NOMO-1 treated with DMSO at 0.1 percent for 48 hours (cell line): ENCODE data around the gene C6orf15.

ENCODE experiments used
- DNase-seq: peaks from one replicate; lab custom pipeline; 2025; ENCODE audit not compliant: unreplicated experiment; lab: John Stamatoyannopoulos, UW

The C6orf15 gene

GRCh38 chr6:31110825-31111582 lies 1.4 kb downstream of the C6orf15 start:
- no peak for DNase-seq

- DNase-seq = no peak
These were observed 5.3 kb downstream of the C6orf15 start for GRCh38 chr6:31107052-31107451.

GRCh38 chr6:31103136-31103535 lies 9.2 kb downstream of the C6orf15 start:
- DNase-seq = no peak

- no peak for DNase-seq
These were observed 13.9 kb downstream of the C6orf15 start for GRCh38 chr6:31098449-31098938.

- DNase-seq = no peak
These were observed 15.7 kb downstream of the C6orf15 start for GRCh38 chr6:31096656-31097055.

GRCh38 chr6:31096215-31096614 lies 16.2 kb downstream of the C6orf15 start:
- DNase-seq = no peak

- DNase-seq = peak; percentile 60
These were observed 17.9 kb downstream of the C6orf15 start for GRCh38 chr6:31094389-31094881.

GRCh38 chr6:31092769-31093505 lies 19.4 kb downstream of the C6orf15 start:
- DNase-seq = no peak

- DNase-seq = no peak
These were observed 20.1 kb downstream of the C6orf15 start for GRCh38 chr6:31092238-31092637.

GRCh38 chr6:31091680-31092079 lies 20.7 kb downstream of the C6orf15 start:
- no peak for DNase-seq

- no peak for DNase-seq
These were observed 21.4 kb downstream of the C6orf15 start for GRCh38 chr6:31090973-31091364.

- no peak for DNase-seq
These were observed 22.0 kb downstream of the C6orf15 start for GRCh38 chr6:31090275-31090972.

- peak; percentile 81 for DNase-seq
These were observed 24.8 kb downstream of the C6orf15 start for GRCh38 chr6:31087494-31088089.

GRCh38 chr6:31086788-31087440 lies 25.5 kb downstream of the C6orf15 start:
- no peak for DNase-seq

GRCh38 chr6:31083742-31084354 lies 28.5 kb downstream of the C6orf15 start:
- DNase-seq = peak; percentile 21

GRCh38 chr6:31081872-31082271 lies 30.5 kb downstream of the C6orf15 start:
- no peak for DNase-seq

- peak; percentile 57 for DNase-seq
These were observed 32.6 kb downstream of the C6orf15 start for GRCh38 chr6:31079656-31080261.

- no peak for DNase-seq
These were observed 35.8 kb downstream of the C6orf15 start for GRCh38 chr6:31076611-31077010.

- no peak for DNase-seq
These were observed 36.8 kb downstream of the C6orf15 start for GRCh38 chr6:31075528-31075927.

GRCh38 chr6:31074401-31074800 lies 38.0 kb downstream of the C6orf15 start:
- DNase-seq = no peak
